CD4-positive, alpha-beta T cell treated with Interleukin-15 for 4 hours (primary cell): ENCODE data around the gene ADAMTS2.

Experiments used
- DNase-seq: peaks from one replicate; pipeline ENCODE4 v3.0.0-alpha.2; 2020; ENCODE audit warnings: low spot score

Gene ADAMTS2

DNA sequence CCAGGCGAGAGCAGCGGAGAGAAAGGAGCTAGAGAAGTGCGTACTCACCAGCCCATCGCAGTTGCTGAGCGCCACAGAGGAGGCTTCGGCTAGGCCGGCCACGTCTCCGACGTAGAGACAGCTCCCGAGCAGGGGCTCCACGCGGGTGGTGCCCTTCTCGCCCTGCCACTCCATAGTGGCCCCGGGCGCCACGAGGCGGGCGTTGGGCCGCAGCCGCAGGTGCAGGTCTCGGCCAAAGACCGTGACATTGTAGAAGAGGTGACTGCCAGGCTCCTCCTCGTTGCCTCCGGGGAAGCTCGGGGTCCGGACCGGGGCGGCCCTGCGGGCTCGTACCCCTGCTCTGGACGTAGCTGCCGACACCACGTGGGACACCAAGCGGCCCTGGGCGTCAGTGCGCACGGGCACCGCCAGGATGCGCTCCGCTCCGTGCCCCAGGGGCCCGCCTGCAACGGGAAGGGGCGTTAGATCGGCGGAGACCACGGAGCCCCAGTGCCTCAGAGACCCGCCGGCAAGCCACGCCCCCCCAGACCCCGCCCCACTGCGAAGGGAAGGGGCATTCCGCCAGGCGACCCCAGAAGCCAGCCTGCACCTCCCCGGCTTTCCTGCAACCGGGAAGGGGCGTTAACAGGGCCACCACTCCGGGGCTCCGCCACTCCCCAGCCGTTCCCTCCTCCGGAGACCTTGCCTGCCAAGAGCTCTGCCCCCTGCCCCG is 1.4 kb downstream of the ADAMTS2 start:
- DNase-seq = no peak

DNA sequence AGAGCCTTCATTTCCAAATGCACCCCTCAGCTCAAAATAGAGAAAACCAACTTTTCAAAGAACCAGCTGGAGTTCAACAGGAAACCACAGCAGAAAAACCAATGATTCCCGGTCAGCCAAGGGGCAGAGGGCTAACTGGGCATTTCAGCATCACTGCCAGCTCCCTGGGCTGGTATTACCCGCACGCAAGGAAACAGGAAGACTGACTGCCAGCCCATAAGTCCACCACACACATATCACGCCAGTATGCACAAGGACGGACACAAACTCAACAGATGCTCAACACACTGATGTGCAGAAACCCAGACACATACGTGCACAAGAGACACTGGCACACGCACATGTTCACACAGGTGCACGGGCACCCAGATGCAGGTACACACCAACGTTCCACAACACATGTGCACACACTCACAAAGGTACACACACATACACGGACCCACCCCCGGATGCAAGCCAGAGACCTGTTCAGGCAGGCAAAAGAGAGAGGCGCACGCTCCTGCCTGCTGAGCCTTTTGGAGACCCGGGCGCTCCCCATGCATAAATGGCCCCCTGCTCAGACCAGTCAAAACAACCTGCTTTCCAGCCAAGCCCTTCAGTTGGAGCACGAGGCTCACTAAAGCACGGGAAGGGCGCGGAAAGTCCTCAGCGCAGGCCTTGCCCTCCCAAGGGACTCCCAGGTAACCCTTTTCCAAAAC is 2.1 kb downstream of the ADAMTS2 start:
- no peak for DNase-seq

DNA sequence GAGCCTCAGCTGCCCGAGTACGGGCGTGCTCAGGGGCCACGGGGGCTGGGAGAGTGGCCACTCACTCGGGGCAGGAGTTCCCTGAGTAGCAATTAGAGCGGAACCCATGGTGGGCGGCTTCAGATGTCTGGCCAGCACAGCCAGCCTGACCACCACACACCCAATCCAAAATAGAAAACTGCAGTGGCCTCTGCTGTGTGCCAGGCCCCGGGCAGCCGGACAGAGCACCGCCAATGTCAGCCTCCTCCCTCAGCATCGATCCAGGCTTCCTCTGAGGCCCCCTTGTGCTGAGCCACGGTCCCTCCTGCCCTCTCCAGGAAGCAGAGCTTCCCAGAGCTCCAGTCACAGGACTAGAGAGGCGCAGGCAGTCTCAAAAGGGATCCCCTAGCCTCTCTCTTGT is 2.7 kb downstream of the ADAMTS2 start:
- no peak for DNase-seq

DNA sequence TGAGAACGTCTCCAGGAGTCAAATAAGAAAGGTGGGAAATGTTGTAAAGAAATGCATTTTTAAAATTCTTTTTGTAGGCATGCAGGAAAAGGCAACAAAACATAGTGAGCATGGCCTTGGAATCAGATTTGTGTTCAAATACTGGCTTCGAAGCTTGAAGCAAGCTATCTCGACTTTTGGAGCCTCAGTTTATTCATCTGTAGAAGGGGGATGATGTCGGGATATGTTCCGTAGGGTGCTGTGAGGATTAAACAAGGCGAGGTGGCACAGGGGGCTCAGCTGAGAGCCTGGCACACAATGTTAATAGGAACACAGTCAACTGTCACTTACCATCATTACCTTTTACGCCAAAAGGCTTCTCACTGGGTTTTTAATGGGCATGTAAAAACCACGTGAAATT is 4.8 kb downstream of the ADAMTS2 start:
- no peak for DNase-seq

DNA sequence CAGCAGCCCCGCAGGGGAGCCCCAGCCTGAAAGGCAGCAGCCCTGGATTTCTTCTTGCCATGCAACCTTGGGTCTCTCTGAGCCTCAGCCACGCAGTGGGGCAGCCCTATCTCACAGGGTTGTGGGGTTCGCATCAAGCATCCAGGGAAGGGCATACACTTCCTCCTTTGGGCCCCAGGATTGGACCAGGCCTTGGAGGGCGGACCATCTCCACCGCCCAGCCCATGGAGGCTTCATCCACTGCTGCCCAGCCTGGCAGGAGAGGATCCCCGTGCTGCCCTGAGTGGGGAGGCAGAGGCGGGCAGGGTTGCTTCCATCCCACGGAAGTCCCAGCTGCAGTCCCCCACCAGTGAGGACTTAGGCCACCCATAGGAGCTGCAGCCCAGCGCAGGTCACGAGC is 5.3 kb downstream of the ADAMTS2 start:
- no peak for DNase-seq

DNA sequence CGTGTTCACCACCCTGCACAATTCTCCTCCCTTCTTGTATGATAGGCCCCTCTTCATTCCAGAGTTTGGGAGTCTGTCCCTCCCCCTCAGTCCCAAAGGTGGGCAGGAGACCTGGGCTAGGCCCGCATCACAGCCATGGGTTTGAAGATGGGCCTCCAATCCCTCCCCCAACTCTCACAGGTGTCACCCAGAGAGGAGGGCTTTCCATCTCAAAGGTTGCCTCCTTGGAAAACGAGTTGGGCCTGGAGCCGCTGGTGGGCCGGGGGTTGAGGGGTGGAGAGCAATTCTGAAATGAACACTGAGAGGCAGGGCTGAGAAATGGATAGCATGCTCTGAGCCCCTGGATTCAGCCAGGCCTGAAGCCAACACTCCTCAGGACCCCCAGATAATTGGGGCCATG is 6.2 kb downstream of the ADAMTS2 start:
- no peak for DNase-seq

DNA sequence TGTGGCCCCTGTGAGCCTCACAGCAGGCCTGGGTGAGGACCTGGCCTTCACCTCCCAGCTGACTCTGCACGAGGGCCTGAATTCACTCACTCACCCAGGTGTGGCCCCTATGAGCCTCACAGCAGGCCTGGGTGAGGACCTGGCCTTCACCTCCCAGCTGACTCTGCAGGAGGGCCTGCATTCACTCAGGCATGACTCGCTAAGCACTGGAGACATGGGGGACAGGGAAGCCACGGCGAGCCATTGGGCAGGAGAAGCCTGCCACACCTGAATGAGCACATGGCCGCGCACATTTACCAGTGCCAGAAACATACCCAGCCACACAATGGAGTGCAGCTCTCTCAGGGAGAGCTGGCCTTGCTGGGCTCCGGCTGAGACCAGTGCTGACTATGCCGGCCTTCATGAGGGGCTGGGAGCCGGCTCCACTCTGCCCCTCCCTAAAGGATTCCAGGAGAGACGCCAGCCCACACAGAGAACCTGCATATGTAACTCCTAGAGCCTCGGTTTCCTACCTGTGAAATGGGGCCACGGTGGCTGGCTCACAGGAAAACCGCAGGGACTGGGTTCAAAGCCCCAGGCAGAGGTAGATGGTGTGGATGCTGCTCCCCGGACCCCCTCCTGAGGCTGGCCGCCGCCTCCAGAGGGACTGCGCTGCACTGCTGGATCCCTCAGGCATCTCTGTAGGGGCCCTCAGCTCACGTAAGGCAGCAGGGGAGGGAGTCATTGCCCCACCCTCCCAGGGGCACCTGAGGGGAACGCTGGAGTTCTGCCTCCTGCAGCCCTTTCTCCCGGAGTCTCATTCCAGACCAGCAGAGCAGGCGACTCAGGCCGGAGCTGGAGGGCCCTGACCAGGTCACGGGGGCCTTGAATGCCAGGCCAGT is 7.2 kb downstream of the ADAMTS2 start:
- no peak for DNase-seq

DNA sequence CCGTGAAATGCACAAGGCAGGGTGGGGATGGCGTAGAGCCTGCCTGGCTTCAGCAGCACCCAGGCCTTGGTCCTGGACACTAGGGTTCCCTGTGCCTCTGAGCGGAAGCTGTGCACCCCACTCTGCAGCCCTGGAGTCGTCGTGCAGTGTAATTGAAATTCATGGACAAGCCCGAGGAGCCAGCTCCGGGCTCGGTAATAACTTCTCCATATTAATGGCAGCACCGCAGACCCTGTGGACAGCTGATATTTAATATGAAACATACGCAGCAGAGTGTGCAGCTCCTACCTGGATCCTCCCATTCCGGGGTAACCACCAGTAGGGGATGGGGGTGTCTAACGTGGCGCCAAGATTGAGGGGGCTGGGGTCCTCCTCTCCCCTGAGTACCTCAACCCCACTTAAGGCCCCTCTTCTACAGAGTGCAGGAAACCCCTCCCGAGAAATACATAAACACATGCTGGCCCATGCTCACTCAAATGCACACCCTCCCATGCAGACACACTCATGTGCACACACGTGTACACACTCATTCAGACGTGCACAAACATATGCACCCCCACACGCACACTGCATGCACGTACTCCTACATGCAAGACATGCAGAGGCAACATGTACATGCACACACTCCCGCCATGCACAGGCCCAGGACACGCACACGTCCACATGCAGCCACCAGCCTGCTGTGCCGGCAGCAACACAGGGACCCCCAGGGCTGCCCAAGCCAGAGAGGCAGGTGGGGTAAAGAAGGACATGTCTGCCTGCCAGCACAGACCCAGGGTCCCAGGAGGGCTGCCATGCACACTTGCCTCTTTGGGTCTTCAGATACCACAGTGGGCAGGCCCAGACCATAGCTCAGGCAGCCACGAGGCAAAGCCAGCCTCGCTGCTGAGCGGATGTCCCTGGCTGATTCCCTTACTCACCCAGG is 8.1 kb downstream of the ADAMTS2 start:
- no peak for DNase-seq

DNA sequence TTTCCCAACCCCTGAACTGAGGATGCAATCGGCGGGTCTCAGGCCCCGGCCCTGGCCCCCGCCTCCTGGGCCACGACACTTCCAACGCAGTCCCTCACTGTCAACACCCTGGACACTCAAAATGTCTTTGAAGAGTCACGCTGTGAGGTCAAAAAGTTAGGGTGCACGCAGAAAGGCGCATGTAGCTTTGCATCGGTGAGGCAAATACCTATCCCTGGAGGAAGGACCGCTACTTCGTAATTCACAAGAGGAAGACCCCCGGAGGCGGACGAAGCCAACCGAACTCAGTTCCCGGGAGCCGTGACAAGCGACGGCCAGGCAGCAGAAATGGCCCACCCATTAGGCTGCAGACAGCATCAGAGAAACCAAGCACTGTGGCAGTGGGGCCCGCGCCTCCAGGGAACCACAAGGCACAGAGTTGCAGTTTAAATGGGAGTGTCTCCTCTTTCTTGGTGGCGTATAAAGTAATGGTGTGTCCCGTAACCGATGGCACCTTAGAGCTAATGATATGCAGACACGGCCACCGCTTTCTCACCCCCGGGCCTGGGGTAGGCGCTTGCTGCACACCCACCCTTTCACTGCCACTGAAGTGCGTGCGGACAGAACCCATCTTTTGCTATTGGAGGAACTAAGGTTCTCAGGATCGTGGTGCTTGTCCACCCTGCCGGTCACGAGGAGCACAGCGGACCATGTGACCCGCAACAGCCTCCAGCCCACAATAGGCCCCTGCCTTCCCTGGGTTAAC is 9.0 kb downstream of the ADAMTS2 start:
- DNase-seq = no peak

DNA sequence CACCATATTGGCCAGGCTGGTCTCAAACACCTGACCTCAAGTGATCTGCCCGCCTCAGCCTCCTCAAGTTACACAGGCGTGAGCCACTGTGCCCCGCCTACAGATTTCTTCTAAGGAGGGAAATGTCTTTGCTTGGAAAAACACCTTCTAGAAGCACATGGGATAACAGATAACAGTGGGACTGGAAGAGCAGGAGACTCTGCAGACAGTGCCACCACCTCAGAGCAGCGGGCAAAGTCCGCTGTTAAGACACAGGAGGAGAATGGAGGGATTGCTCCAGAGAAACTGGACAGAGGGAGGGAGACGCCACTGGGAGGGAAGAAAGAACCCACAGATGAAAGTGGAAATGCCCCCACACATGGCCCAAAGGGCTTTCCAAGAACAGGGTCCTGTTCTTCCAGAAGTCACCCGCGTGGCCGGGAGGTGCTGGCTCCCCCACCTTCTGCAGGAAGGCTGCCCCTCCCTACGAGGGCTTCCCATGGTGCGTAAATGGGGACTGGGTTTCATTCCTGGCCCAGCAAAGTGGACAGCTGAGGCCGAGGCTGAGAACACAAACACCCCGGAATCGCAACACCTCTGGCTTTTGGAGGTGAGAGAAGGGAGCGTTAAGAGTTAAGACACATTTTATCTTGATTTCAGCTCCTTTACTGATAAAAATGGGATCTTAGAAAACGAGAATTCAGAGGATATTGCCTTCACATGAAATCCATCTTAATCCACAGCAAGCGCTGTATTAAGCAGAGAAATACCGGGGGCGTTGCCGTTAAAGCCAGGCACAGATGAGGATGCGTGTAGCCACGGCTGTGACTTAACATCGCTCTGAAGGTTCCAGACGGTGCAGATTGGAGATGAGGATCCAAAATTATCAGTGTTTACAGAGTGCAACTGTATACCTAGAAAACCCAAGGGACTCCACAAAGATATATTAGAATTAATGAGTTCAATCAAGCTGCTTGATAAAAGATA is 11.2 kb downstream of the ADAMTS2 start:
- DNase-seq = no peak

DNA sequence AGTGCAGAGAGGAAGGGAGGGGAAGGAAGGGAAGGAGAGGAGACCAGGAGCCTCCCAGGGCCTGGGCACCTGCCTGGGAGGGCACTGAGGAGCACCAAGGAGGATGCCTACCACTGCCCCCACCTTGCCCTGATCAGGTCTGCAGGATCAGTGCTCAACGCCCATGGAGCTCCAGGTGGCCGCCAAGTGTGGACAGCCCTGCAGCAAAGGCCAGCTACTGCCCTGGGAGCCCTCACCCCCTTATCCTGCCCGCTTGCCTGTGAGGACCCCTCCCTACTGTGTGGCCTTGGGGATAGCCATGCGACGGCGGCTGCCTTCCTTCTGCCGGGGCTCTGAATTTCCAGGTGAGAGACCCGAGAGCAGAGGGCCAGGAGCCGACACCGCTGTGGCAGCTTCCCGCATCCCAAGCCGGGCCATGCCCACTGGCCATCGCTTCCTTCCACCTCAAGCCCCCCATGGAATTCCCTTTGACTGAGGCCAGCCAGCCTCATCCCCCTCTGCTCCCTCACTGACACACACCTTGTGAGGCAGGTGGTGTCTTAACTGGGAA is 12.4 kb downstream of the ADAMTS2 start:
- no peak for DNase-seq

DNA sequence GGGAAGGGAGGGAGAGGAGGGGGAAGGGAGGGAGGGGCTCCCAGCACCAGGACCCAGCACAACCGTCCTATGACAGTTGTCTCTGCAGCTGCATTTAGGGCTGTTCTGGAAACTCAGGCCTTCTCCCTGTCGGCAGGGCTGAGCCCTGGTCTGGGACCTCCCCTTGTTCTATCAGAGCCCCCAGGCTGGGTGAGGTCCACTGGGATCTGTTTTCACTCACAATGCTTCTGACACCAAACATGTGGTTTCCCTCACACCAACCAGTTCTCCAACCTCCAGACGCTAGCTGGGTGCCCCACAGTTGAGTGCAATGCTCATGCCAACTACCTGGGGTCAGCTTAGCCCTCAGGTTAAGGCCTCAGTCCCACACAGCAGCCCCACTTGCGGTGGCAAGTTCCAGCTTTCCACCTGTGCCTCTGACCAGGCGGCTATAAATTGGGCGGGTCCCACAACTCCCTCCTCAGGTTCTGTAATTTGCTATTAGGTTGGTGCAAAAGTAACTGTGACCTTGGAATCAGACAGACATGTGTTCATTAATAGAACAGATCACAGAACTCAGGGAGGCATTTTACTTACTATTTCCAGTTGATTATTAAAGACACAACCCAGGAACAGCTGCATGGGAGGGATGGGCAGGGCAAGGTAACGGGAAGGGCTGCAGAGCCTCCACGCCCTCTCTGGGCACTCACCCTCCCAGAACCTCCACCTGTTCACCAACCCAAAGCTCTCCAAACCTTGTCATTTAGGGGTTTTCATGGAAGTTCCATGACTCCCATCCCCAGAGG is 13.5 kb downstream of the ADAMTS2 start:
- DNase-seq = no peak

DNA sequence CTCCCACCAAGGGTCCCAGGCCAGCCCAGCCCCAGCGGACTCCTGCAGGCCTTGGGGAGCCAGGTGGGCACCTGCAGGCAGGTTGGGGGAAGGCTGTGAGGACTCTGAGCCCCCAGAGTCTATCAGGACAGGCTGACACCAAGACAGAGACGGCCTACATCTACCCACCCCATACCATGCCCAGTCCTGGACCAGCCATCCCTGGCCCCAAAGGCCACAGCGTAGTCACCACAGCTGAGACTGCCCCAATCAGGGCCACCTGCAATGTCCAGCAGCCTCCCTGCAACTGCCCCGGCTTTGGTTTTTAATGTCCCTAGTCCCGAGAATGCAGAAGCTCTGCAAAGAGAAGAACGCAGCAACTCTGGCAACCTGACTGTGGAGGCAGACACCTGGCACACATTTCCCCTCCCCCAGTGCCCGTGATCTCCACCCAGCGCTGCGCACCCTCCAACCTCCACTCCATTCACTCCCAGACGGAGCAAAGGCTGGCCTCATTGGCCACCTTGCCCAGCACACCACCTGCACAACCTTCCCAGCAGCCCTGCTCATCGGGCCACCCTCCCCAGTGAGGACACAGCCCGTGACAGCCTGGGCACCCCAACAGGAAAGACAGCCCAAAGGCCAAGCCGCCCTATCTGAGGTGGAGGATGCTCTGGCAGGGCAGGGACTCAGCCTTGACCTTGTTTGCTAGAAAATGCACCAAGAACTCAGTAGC is 14.9 kb downstream of the ADAMTS2 start:
- DNase-seq = no peak

DNA sequence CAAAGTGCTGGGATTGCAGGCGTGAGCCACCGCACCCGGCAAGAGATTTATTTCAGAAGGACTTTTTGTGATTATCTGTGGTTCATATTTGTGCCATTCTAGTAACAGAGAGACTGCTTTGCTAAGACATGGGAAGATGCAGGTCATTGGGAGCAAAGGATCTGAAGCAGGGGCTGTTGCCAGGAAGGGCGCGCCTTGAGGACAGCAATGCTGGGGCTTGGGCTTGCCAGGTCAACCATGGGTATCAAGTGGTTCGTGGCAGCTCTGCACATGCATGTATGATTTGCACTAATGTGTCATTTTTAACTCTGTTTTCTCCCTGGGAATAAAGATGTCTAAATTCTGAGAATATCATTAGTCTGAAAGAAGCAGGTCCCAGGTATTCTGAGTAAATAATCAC is 17.0 kb downstream of the ADAMTS2 start:
- no peak for DNase-seq

DNA sequence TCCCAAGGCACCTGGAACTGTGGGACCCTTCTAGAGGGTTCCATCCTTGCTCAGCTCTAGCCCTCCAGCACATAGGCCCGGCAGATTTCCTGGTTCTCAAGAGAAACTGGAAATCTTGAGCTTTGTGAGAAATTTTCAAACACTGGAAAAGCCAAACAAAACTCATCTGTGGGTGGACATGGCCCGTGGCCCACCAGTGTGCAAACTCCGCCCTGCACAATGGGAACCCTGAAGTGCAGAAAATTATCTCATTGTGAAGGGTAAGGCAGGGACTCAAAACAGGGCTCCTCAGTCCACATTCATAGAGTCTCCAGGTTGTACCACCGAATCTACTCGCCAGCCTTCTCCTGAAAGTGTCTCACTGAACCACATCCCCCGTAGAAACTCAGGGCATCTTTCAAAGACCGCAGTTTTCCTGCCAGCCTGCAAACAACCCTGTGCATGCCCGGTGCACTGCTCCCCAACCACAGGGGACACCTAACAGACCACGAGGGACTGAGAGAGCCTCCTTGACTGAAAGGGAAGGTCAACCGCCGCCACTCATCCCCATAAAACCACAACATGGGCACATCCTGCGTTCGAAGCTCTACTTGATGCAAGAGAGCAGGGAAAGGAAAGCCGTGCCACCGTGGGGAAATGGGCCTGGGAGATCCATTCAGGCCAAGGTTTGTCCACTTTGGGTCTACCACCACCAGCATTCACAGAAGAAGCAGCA is 18.1 kb downstream of the ADAMTS2 start:
- DNase-seq = no peak

DNA sequence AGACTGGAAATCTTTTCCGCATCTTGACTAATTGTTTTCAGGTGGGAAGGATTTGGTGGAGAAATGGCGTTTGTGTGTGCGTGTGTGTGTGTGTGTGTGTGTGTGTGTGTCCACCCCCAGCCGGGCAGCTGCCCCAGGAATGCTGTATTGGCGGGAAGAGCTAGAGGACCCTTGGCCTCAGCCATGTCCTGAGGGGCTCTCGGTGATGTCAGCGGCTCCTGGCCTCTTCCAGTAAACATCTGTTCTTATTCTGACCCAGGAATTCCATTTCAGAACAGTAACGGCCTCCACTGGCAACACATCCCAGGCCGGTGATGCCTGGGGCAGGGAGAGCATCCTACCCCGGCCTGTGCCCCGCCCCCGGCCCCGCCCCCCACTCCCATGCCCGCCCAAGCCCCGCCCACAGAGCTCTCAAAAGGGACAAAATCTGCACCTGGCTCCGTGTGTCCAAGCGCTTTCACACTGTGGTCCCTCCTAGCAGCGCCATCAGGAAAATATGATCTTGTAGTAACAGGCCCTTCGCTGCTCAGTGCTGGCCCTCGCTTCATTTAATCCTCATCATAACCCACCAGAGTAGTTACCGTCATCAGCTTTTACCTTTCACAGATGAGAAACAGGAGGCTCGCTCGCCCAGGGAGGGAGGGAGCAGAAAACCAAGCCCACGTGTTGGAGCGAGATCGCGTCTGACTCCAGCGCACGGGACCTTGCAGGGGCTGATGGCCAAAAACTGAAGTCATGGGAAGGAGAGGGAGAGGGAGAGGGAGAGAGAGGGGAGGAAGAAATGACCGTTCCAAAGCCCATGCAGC is 18.9 kb downstream of the ADAMTS2 start:
- DNase-seq = no peak
